Activated CD4-positive, CD25-positive, alpha-beta regulatory T cell treated with anti-CD3 and anti-CD28 coated beads, Interleukin-2, amount 50 U/mL, for 16 hours (primary cell): ENCODE results near the gene ALAD.

ENCODE experiments used
- DNase-seq: peaks from one replicate; pipeline ENCODE4 v3.0.0-alpha.2; 2020; ENCODE audit warnings: low read depth, low spot score

The ALAD gene

GRCh38 chr9:113349066-113349444 lies 52.0 kb downstream of the ALAD start:
- no peak for DNase-seq

GRCh38 chr9:113348437-113348836 lies 52.6 kb downstream of the ALAD start:
- no peak for DNase-seq

GRCh38 chr9:113345671-113346070 lies 55.4 kb downstream of the ALAD start:
- DNase-seq, result no peak

- DNase-seq, result no peak
Measured at GRCh38 chr9:113345190-113345589, 55.9 kb downstream of the ALAD start.

- DNase-seq, result no peak
Measured at GRCh38 chr9:113343732-113344231, 57.3 kb downstream of the ALAD start.

GRCh38 chr9:113341712-113342410 lies 59.2 kb downstream of the ALAD start:
- no peak for DNase-seq

GRCh38 chr9:113340011-113340699 lies 60.9 kb downstream of the ALAD start, which contains the start of gene WDR31:
Gene WDR31, minus strand, starts transcription at chr9:113340275. Its CDS starts 8,253 bp downstream, at chr9:113332022.
- peak; percentile 58 for DNase-seq

GRCh38 chr9:113337714-113338113 lies 63.4 kb downstream of the ALAD start:
- no peak for DNase-seq
